SK-N-MC (cell line): ENCODE results near the gene PYY.
"Not testable (repeated sequence)": the region's sequence is repeated elsewhere in the genome, so short reads cannot be mapped to it uniquely, and the experiment has no call there.

ENCODE experiments used
- DNase-seq: peaks from one replicate; pipeline ENCODE4 v3.0.0-alpha.2; 2011; ENCODE audit warnings: low read depth, low spot score
- H3K27ac ChIP-seq: fragments of 200-600 bp; sonication (generic); 2 replicates; pipeline ENCODE4 v1.5.1; 2016; ENCODE audit warnings: mixed run types
- H3K36me3 ChIP-seq: fragments of 200-600 bp; sonication (generic); 2 replicates; pipeline ENCODE4 v1.6.1; 2017; ENCODE audit warnings: antibody characterized with exemption, low read length, mixed read lengths; ENCODE audit not compliant: insufficient read depth
- H3K4me3 ChIP-seq: fragments of 200-600 bp; sonication (generic); 2 replicates; pipeline ENCODE4 v1.5.1; 2016
- H3K9ac ChIP-seq: fragments of 200-600 bp; sonication (generic); 2 replicates; pipeline ENCODE4 v1.8.0; 2017; ENCODE audit warnings: mixed run types, mixed read lengths; ENCODE audit not compliant: insufficient read length
- H3K9me3 ChIP-seq: fragments of 200-600 bp; sonication (generic); 2 replicates; pipeline ENCODE4 v1.6.1; 2017; ENCODE audit warnings: low read depth, mild to moderate bottlenecking, antibody characterized with exemption, low read length, moderate library complexity, mixed read lengths
- EZH2 ChIP-seq: fragments of 200-600 bp; sonication (generic); IDR thresholded peaks from one replicate; pipeline ENCODE4 v1.6.1; 2017; ENCODE audit warnings: antibody characterized with exemption
- FOXP2 ChIP-seq: optimal IDR thresholded peaks from 2 replicates; pipeline ENCODE3; 2011; ENCODE audit warnings: mild to moderate bottlenecking, moderate library complexity; ENCODE audit not compliant: insufficient read depth; ENCODE audit errors: extremely low read length, control extremely low read depth
- POLR2AphosphoS5 ChIP-seq: IDR thresholded peaks from 2 replicates; pipeline ENCODE4 v1.6.1; 2012; ENCODE audit warnings: mild to moderate bottlenecking, low read depth, low read length, borderline replicate concordance

Gene PYY

GRCh38 chr17:43952351-43952723 is 1.4 kb downstream of the PYY start:
- Histone ChIP-seq H3K9me3 (no peaks in the 10 kb centered on the region), H3K9ac (no peak overlapping the region), H3K27ac (no peak overlapping the region), H3K4me3 (no peak overlapping the region), H3K36me3 (no peaks in the 10 kb centered on the region)
- DNase-seq = no peak
- no peak for TF ChIP-seq FOXP2
- TF ChIP-seq EZH2 = no peak
- TF ChIP-seq POLR2AphosphoS5 = no peak

- Histone ChIP-seq H3K9me3 (no peaks in the 10 kb centered on the region), H3K36me3 (no peaks in the 10 kb centered on the region), H3K27ac (no peak overlapping the region), H3K4me3 (no peak overlapping the region), H3K9ac (no peak overlapping the region)
- DNase-seq = no peak
- TF ChIP-seq EZH2 = no peak
- no peak for TF ChIP-seq FOXP2
- no peak for TF ChIP-seq POLR2AphosphoS5
These were observed 2.0 kb downstream of the PYY start for GRCh38 chr17:43951750-43952149.

GRCh38 chr17:43950554-43950953 is 3.2 kb downstream of the PYY start:
- Histone ChIP-seq H3K9me3 (no peaks in the 10 kb centered on the region), H3K4me3 (no peak overlapping the region), H3K27ac (no peak overlapping the region), H3K36me3 (no peaks in the 10 kb centered on the region), H3K9ac (no peak overlapping the region)
- no peak for DNase-seq
- TF ChIP-seq POLR2AphosphoS5 (no peak), EZH2 (no peak), FOXP2 (no peak)

GRCh38 chr17:43949781-43950180 is 4.0 kb downstream of the PYY start:
- no peak overlapping the region for H3K4me3 ChIP-seq
- TF ChIP-seq POLR2AphosphoS5 (no peak), FOXP2 (no peak), EZH2 (no peak)
- no peak overlapping the region for H3K9ac ChIP-seq
- no peaks in the 10 kb centered on the region for H3K9me3 ChIP-seq
- no peaks in the 10 kb centered on the region for H3K36me3 ChIP-seq
- H3K27ac ChIP-seq = no peak overlapping the region
- no peak for DNase-seq

GRCh38 chr17:43946781-43947180 is 7.0 kb downstream of the PYY start:
- Histone ChIP-seq H3K9me3 (no peaks in the 10 kb centered on the region), H3K36me3 (no peaks in the 10 kb centered on the region), H3K27ac (no peak overlapping the region), H3K9ac (no peak overlapping the region), H3K4me3 (no peak overlapping the region)
- TF ChIP-seq POLR2AphosphoS5 (no peak), EZH2 (no peak), FOXP2 (no peak)
- DNase-seq = no peak

- no peak overlapping the region for H3K9ac ChIP-seq
- TF ChIP-seq EZH2 (no peak), FOXP2 (no peak), POLR2AphosphoS5 (no peak)
- no peaks in the 10 kb centered on the region for H3K9me3 ChIP-seq
- H3K4me3 ChIP-seq = no peak overlapping the region
- no peak overlapping the region for H3K27ac ChIP-seq
- no peaks in the 10 kb centered on the region for H3K36me3 ChIP-seq
- DNase-seq = no peak
These were observed 8.5 kb downstream of the PYY start for GRCh38 chr17:43945074-43945829.

- Histone ChIP-seq H3K9me3 (no peaks in the 10 kb centered on the region), H3K36me3 (no peaks in the 10 kb centered on the region), H3K27ac (no peak within 1 kb of the TSS), H3K9ac (no peak within 1 kb of the TSS), H3K4me3 (no peak within 1 kb of the TSS)
- TF ChIP-seq EZH2 = no peak
- no peak for TF ChIP-seq FOXP2
- TF ChIP-seq POLR2AphosphoS5 = no peak
- DNase-seq = no peak
These were observed 11.6 kb downstream of the PYY start, which contains the start of gene PPY for GRCh38 chr17:43942051-43942685. Gene PPY, minus strand, starts transcription at chr17:43942476. Its CDS starts 822 bp downstream, at chr17:43941654.

- Histone ChIP-seq H3K27ac (no peak overlapping the region), H3K9me3 (no peaks in the 10 kb centered on the region), H3K36me3 (no peaks in the 10 kb centered on the region), H3K4me3 (no peak overlapping the region), H3K9ac (no peak overlapping the region)
- TF ChIP-seq POLR2AphosphoS5 (no peak), FOXP2 (no peak), EZH2 (no peak)
- no peak for DNase-seq
These were observed 13.1 kb downstream of the PYY start for GRCh38 chr17:43940630-43941029.

GRCh38 chr17:43939886-43940285 is 13.9 kb downstream of the PYY start:
- DNase-seq = no peak
- TF ChIP-seq EZH2 (no peak), FOXP2 (no peak), POLR2AphosphoS5 (no peak)
- H3K4me3 ChIP-seq = no peak overlapping the region

GRCh38 chr17:43939452-43939851 is 14.3 kb downstream of the PYY start:
- not testable (repeated sequence) for H3K4me3 ChIP-seq, H3K27ac ChIP-seq, DNase-seq

More at GRCh38 chr17:43939886-43940285, 13.9 kb downstream of the PYY start:
- Histone ChIP-seq H3K36me3 (no peaks in the 10 kb centered on the region), H3K27ac (no peak overlapping the region), H3K9ac (no peak overlapping the region), H3K9me3 (no peaks in the 10 kb centered on the region)

More at GRCh38 chr17:43939452-43939851, 14.3 kb downstream of the PYY start:
- not testable (repeated sequence) for H3K9ac ChIP-seq, H3K9me3 ChIP-seq, H3K36me3 ChIP-seq
